ENCODE results near the gene ANTKMT. TPM values are rescaled to one million over a fixed set of nuclear protein-coding genes. Genes with fewer than 3 reads are reported as not detected.
A peak's percentile ranks its signal among the peaks of the same experiment; 100 is the strongest.

The ANTKMT gene
- total RNA-seq, 2 experiments from 2014 or later, result 8.1 TPM

DNA sequence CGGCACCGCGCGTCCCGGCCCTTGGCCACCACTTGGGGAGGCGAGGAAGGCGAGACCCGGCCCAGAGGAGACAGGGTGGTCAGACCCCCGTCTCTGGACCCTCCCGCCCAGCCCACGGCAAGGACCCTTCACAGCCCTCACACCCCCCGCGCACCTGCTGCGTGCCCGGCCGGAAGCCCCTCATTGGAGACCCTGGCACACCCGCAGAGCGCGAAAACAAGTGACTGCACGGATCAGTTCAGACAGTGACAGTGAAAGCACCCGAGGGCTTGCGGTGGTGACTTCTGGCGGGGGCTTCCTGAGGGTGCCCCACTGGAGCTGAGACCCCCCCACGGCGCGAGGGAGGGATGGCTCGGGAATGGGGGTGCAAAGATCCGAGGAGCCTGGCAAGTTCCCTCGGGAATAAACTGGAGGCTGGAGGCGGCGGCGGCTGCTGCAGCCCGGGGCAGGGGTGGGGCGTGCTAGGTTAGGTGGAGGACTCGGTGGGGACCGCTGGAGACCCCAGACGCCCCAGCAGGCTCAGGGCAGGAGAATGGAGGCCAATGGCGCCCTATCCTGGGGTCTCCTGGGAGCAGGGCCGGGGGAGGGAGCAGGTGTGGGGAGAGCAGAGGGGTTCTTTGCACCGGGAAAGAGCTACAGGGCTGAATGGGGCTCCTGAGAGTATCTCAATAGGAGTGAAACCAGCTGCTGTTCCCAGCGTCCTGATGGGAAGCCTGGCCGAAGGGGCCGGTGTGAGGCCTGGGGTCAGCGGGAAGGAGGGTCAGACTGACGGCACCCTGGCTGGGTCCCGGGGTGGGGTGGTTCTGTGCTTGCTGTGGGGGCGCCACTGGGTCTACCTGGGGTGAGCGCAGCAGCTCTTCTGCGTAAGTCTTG, 14.5 kb upstream of the ANTKMT start:
- no peaks in the 10 kb centered on the region for H3K4me1 Mint-ChIP-seq (ENCODE audit: low read depth)
- H3K27me3 Mint-ChIP-seq, result peaks cover 63% of the 10 kb centered on the region
- CTCF ChIA-PET, result no interaction called here
- Histone ChIP-seq H3K9me3 (ENCODE audit: control insufficient read depth in 1 of 2, insufficient read depth in 1 of 2, low read length in 2 of 2) (peaks cover 0 to 67% of the 10 kb centered on the region in 2 experiments), H3K27ac (ENCODE audit: low read depth in 1 of 2, low read length in 2 of 2) (no peak overlapping the region), H3K4me3 (ENCODE audit: low read length) (no peak overlapping the region), H3K4me1 (ENCODE audit: insufficient read depth, low read length) (peaks cover 32% of the 10 kb centered on the region), H3K36me3 (ENCODE audit: insufficient read depth, low read length) (no peaks in the 10 kb centered on the region), H3K27me3 (ENCODE audit: control insufficient read depth in 1 of 2, insufficient read depth in 2 of 2, low read length in 2 of 2) (peaks cover 85 to 88% of the 10 kb centered on the region in 2 experiments)
- no peak overlapping the region for H3K27ac Mint-ChIP-seq
- intact Hi-C loops (cut with DNase I, micrococcal nuclease), result no loop called here
- H3K36me3 Mint-ChIP-seq (ENCODE audit: low read depth), result no peaks in the 10 kb centered on the region
- DNase-seq (no peak), ATAC-seq (ENCODE audit: poor library complexity) (no peak)
- POLR2A ChIA-PET, result interaction anchor here (1.4 kb wide), 1 partner anchor 11 kb away, joined by 11 read pairs; no protein-coding TSS in a partner anchor
- peak overlapping the region; percentile 45 for H3K4me3 Mint-ChIP-seq
- TF ChIP-seq, protein P1, sequence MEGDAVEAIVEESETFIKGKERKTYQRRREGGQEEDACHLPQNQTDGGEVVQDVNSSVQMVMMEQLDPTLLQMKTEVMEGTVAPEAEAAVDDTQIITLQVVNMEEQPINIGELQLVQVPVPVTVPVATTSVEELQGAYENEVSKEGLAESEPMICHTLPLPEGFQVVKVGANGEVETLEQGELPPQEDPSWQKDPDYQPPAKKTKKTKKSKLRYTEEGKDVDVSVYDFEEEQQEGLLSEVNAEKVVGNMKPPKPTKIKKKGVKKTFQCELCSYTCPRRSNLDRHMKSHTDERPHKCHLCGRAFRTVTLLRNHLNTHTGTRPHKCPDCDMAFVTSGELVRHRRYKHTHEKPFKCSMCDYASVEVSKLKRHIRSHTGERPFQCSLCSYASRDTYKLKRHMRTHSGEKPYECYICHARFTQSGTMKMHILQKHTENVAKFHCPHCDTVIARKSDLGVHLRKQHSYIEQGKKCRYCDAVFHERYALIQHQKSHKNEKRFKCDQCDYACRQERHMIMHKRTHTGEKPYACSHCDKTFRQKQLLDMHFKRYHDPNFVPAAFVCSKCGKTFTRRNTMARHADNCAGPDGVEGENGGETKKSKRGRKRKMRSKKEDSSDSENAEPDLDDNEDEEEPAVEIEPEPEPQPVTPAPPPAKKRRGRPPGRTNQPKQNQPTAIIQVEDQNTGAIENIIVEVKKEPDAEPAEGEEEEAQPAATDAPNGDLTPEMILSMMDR (IDR thresholded peaks at IDR 0.05), result no peak
- no peaks in the 10 kb centered on the region for H3K9me3 Mint-ChIP-seq

DNA sequence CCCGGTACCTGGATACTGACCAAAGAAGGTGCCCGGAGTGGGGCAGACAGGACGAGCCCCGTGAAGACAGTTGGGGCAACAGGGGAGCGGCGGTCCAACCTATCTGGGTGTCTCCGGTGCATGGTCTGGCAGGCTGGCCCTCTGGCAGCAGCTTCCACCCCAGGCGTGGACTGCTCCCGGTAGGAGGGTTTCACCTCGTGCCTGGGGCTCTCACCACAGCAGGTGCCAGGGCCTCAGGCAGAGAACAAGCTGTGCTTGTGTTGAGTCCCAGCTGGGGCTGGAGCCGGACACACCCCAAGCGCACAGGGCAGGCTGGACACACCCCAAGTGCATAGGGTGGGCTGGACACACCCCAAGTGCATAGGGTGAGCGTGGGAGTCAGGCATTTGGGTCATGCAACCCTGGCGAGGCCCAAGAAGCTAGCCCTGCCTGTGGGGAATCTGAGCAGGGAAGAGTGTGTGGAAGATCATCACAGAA, 13.8 kb upstream of the ANTKMT start:
- no peaks in the 10 kb centered on the region for H3K4me1 Mint-ChIP-seq (ENCODE audit: low read depth)
- H3K9me3 ChIP-seq (ENCODE audit: control insufficient read depth in 1 of 2, insufficient read depth in 1 of 2, low read length in 2 of 2), result peaks cover 0 to 60% of the 10 kb centered on the region in 2 experiments
- POLR2A ChIA-PET, result interaction anchor here (1.4 kb wide), 1 partner anchor 11 kb away, joined by 11 read pairs; no protein-coding TSS in a partner anchor
- no peaks in the 10 kb centered on the region for H3K9me3 Mint-ChIP-seq
- TF ChIP-seq, protein P1 (IDR thresholded peaks at IDR 0.05), result no peak
- H3K36me3 Mint-ChIP-seq (ENCODE audit: low read depth), result no peaks in the 10 kb centered on the region
- peaks cover 80 to 83% of the 10 kb centered on the region in 2 experiments for H3K27me3 ChIP-seq (ENCODE audit: control insufficient read depth in 1 of 2, insufficient read depth in 2 of 2, low read length in 2 of 2)
- CTCF ChIA-PET, result no interaction called here
- H3K27me3 Mint-ChIP-seq, result peaks cover 57% of the 10 kb centered on the region
- no peaks in the 10 kb centered on the region for H3K36me3 ChIP-seq (ENCODE audit: insufficient read depth, low read length)
- no peak overlapping the region for H3K27ac Mint-ChIP-seq
- DNase-seq (no peak), ATAC-seq (ENCODE audit: poor library complexity) (no peak)
- no peak overlapping the region for H3K4me3 Mint-ChIP-seq
- peaks cover 33% of the 10 kb centered on the region for H3K4me1 ChIP-seq (ENCODE audit: insufficient read depth, low read length)
- no peak overlapping the region for H3K27ac ChIP-seq (ENCODE audit: low read depth in 1 of 2, low read length in 2 of 2)
- intact Hi-C loops (cut with DNase I, micrococcal nuclease), result no loop called here
- H3K4me3 ChIP-seq (ENCODE audit: low read length), result no peak overlapping the region

DNA sequence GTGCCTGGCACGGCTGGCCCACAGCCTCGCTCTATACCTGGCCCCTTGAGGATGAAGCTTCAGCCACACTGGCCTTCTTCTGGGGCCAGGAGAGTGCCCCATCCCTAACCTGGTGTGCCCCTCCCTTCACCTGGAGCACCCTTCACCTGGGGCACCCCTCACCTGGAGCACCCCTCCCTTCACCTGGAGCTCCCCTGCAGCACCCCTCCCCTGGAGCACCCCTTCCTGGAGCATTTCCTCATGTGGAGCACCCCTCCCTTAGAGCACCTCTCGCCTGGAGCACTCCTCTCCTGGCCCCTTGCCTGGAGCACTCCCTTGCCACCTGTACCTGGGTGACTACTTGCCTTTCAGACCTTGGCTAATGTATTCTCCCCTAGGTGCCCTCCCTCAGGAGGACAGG, 12.9 kb upstream of the ANTKMT start:
- H3K4me1 Mint-ChIP-seq (ENCODE audit: low read depth), result peaks cover 4% of the 10 kb centered on the region
- ChIA-PET CTCF (no interaction called here), POLR2A (no interaction called here)
- Histone ChIP-seq H3K36me3 (ENCODE audit: insufficient read depth, low read length) (no peaks in the 10 kb centered on the region), H3K4me1 (ENCODE audit: insufficient read depth, low read length) (peaks cover 29% of the 10 kb centered on the region), H3K9me3 (ENCODE audit: control insufficient read depth in 1 of 2, insufficient read depth in 1 of 2, low read length in 2 of 2) (peaks cover 0 to 53% of the 10 kb centered on the region in 2 experiments), H3K27ac (ENCODE audit: low read depth in 1 of 2, low read length in 2 of 2) (no peak overlapping the region), H3K27me3 (ENCODE audit: control insufficient read depth in 1 of 2, insufficient read depth in 2 of 2, low read length in 2 of 2) (peaks cover 71 to 73% of the 10 kb centered on the region in 2 experiments), H3K4me3 (ENCODE audit: low read length) (no peak overlapping the region)
- H3K36me3 Mint-ChIP-seq (ENCODE audit: low read depth), result no peaks in the 10 kb centered on the region
- ATAC-seq (ENCODE audit: poor library complexity) (no peak), DNase-seq (no peak)
- TF ChIP-seq, protein P1 (IDR thresholded peaks at IDR 0.05), result no peak
- peaks cover 53% of the 10 kb centered on the region for H3K27me3 Mint-ChIP-seq
- no peak overlapping the region for H3K4me3 Mint-ChIP-seq
- no peaks in the 10 kb centered on the region for H3K9me3 Mint-ChIP-seq
- H3K27ac Mint-ChIP-seq, result no peak overlapping the region
- intact Hi-C loops (cut with DNase I, micrococcal nuclease), result no loop called here
